HepG2 (cell line): ENCODE results near the gene PCNA. TPM values are rescaled to one million over a fixed set of nuclear protein-coding genes. Genes with fewer than 3 reads are reported as not detected.

Source experiments
- CEBPB ChIP-seq: IDR thresholded peaks from 2 replicates; pipeline ENCODE4 v1.6.1; 2011; ENCODE audit warnings: low read depth, low read length, improper control_type of control experiment, borderline replicate concordance
- KDM5A ChIP-seq: fragments of 200-600 bp; sonication (generic); IDR thresholded peaks from 2 replicates; pipeline ENCODE4 v1.7.0; 2018; ENCODE audit warnings: antibody characterized with exemption, mild to moderate bottlenecking, low read length, borderline replicate concordance
- KMT2B ChIP-seq: IDR thresholded peaks from 2 replicates; pipeline ENCODE4 v1.6.1; 2016; ENCODE audit warnings: missing genetic modification reagents, missing compliant biosample characterization
- MAFK ChIP-seq, 2 experiments: IDR thresholded peaks in 1 of 2; conservative IDR thresholded peaks in 1 of 2; 2 replicates each; pipeline ENCODE4 v1.6.1; 2011; ENCODE audit warnings: improper control_type of control experiment in 2 of 2, low read length in 2 of 2
- SP1 ChIP-seq, 2 experiments: fragments of 450-650 bp in 1 of 2; sonication (generic) in 1 of 2; formaldehyde crosslinking in 1 of 2; IDR thresholded peaks; 2 replicates each; pipeline versions ENCODE4 v1.4.0 to v1.6.1; 2016 to 2020; ENCODE audit warnings: missing genetic modification reagents in 1 of 2
- SRF ChIP-seq: IDR thresholded peaks from 2 replicates; pipeline ENCODE4 v1.6.1; 2011; ENCODE audit warnings: mild to moderate bottlenecking, low read depth, low read length, moderate library complexity
- TCF7L2 ChIP-seq: IDR thresholded peaks from 2 replicates; pipeline ENCODE4 v1.6.1; 2011; ENCODE audit warnings: mild to moderate bottlenecking, low read depth, low read length, moderate library complexity
- TGIF2 ChIP-seq: IDR thresholded peaks from 2 replicates; pipeline ENCODE4 v1.6.1; 2016; ENCODE audit warnings: control low read depth, missing compliant biosample characterization
- ZNF143 ChIP-seq: sonication (generic); formaldehyde crosslinking; IDR thresholded peaks from 2 replicates; pipeline ENCODE4 v1.4.0; 2020; ENCODE audit warnings: missing genetic modification reagents
- ZNF546 ChIP-seq: sonication (generic); formaldehyde crosslinking; conservative IDR thresholded peaks from 2 replicates; pipeline ENCODE4 v1.8.1; 2023; ENCODE audit warnings: mild to moderate bottlenecking, missing genetic modification reagents
- ZNF564 ChIP-seq: sonication (generic); formaldehyde crosslinking; IDR thresholded peaks from 2 replicates; pipeline ENCODE4 v1.8.1; 2023; ENCODE audit warnings: mild to moderate bottlenecking, missing genetic modification reagents
- ZNF574 ChIP-seq: sonication (generic); formaldehyde crosslinking; IDR thresholded peaks from 2 replicates; pipeline ENCODE4 v1.4.0; 2020; ENCODE audit warnings: missing genetic modification reagents
- ZNF639 ChIP-seq: conservative IDR thresholded peaks from 2 replicates; pipeline ENCODE4 v1.6.1; 2018; ENCODE audit warnings: missing genetic modification reagents
- ZNF704 ChIP-seq: sonication (generic); formaldehyde crosslinking; IDR thresholded peaks from 2 replicates; pipeline ENCODE4 v1.8.1; 2023; ENCODE audit warnings: mild to moderate bottlenecking, inconsistent platforms, moderate library complexity, missing genetic modification reagents, borderline replicate concordance
- polyA plus RNA-seq, 8 experiments: library from polyadenylated mRNA; depleted of rRNA in 3 of 8; stranded (reverse) in 7 of 8; unstranded in 1 of 8; fragments of >200 nt; fragmentation: Illumina TruSeq in 4 of 8; extraction: Trizol in 4 of 8; gene quantifications; 2 replicates each; pipeline versions ENCODE4 v1.2.1 to v1.2.3, GENCODE V29; 2011 to 2016; ENCODE audit warnings: low read depth in 4 of 8, missing spikeins in 1 of 8, mixed read lengths in 1 of 8; ENCODE audit not compliant: insufficient read depth in 1 of 8
- total RNA-seq, 5 experiments: library from RNA; depleted of rRNA; stranded (reverse); fragments of >200 nt; fragmentation: Illumina TruSeq; extraction: Trizol; gene quantifications; 2 replicates each; pipeline ENCODE4 v1.2.3, GENCODE V29; 2016; ENCODE audit warnings: low read depth in 1 of 5
- TF ChIP-seq, protein P1 (sequence below): sonication (generic); formaldehyde crosslinking; IDR thresholded peaks from 2 replicates; pipeline ENCODE4 v1.5.0; 2020; ENCODE audit warnings: missing genetic modification reagents
- TF ChIP-seq, protein P2 (sequence below): sonication (generic); formaldehyde crosslinking; IDR thresholded peaks from 2 replicates; pipeline ENCODE4 v1.8.1; 2023; ENCODE audit warnings: mild to moderate bottlenecking, missing genetic modification reagents

Gene PCNA
- total and polyA plus RNA-seq, 2 of the 13 experiments (the other 11 are each of a cell fraction or from before 2014, with no cell fraction given), result 229 to 655 TPM

DNA sequence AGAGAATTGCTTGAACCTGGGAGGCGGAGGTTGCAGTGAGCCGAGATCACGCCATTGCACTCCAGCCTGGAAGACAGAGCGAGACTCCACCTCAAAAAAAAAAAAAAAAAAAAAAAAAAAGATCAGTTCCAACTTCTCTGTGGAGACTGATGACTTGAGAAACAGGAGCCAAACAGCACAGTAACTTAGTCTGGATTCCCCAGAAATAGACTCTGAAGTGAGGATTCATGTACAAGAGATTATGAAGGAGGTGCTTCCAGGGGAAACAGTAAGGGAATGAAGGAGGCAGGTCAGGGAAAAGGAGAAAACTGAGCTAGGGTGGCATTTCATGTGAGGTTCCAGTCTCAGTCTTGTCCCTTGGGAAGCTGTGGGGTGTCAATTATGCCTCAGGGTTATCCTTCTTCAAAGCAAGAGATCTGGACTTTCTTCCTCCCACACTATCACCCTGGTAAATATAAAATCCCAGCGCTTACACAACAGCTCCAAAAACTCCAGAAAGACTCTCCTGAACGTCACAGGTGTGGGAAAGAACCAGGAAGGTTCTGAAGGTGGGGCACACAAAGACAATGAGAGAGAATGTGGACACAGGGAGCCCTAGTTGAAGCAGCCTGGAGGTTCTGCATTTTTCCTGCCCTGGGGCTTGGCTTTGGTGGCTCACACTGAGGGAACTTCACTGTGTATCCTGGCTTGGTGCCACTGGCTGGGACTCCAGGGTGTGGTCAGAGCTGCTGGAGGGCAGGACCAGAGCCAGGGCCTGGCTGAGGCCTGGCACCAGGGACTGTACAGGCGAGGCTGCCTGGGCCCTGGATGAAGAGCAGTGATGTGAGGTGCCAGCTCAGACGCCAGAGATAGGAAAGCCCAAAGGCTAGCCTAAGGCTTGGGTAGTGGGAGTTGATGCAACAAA lies 46.8 kb downstream of the PCNA start (continued):
- TF ChIP-seq, protein P1, sequence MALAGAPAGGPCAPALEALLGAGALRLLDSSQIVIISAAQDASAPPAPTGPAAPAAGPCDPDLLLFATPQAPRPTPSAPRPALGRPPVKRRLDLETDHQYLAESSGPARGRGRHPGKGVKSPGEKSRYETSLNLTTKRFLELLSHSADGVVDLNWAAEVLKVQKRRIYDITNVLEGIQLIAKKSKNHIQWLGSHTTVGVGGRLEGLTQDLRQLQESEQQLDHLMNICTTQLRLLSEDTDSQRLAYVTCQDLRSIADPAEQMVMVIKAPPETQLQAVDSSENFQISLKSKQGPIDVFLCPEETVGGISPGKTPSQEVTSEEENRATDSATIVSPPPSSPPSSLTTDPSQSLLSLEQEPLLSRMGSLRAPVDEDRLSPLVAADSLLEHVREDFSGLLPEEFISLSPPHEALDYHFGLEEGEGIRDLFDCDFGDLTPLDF (CRISPR knock-in tag), result no peak
- TF ChIP-seq TGIF2 (CRISPR knock-in tag), result no peak
- TF ChIP-seq SRF, result no peak
- TF ChIP-seq ZNF546 (CRISPR knock-in tag), result no peak
- TF ChIP-seq TCF7L2, result no peak
- no peak for TF ChIP-seq ZNF639
- no peak for TF ChIP-seq KMT2B (CRISPR knock-in tag)
- no peak for TF ChIP-seq KDM5A
- TF ChIP-seq, protein P2, sequence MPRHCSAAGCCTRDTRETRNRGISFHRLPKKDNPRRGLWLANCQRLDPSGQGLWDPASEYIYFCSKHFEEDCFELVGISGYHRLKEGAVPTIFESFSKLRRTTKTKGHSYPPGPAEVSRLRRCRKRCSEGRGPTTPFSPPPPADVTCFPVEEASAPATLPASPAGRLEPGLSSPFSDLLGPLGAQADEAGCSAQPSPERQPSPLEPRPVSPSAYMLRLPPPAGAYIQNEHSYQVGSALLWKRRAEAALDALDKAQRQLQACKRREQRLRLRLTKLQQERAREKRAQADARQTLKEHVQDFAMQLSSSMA, result no peak
- no peak for TF ChIP-seq MAFK (conservative IDR thresholded peaks at IDR 0.05 in 1 of 2, IDR thresholded peaks at IDR 0.05 in 1 of 2; ENCODE audit: low read length in 2 of 2)
- no peak for TF ChIP-seq SP1 (IDR thresholded peaks at IDR 0.05)
- TF ChIP-seq SP1 (CRISPR knock-in tag; IDR thresholded peaks at IDR 0.05), result 0 out of 2 replicates have a peak, but pooled peaks have one; percentile 6
- TF ChIP-seq ZNF574, result no peak
- no peak for TF ChIP-seq CEBPB
- TF ChIP-seq ZNF564 (CRISPR knock-in tag), result no peak
- TF ChIP-seq ZNF704 (CRISPR knock-in tag), result no peak
- TF ChIP-seq ZNF143 (CRISPR knock-in tag), result no peak
